PFSK-1 (cell line): ENCODE results near the gene GDI1.
A peak's percentile ranks its signal among the peaks of the same experiment; 100 is the strongest.

ENCODE experiments used
- FOXP2 ChIP-seq: optimal IDR thresholded peaks from 2 replicates; pipeline ENCODE3; 2011; ENCODE audit warnings: borderline replicate concordance, control low read depth, inconsistent platforms; ENCODE audit not compliant: insufficient read depth; ENCODE audit errors: extremely low read length, extremely low read depth
- POLR2AphosphoS5 ChIP-seq: IDR thresholded peaks from 2 replicates; pipeline ENCODE4 v1.6.1; 2012; ENCODE audit warnings: low read depth, mild to moderate bottlenecking, control low read depth, low read length, moderate library complexity
- REST ChIP-seq, 2 experiments: IDR thresholded peaks; 2 replicates each; pipeline versions ENCODE4 v1.6.1 to v1.8.0; 2011 to 2012; ENCODE audit warnings: low read depth in 2 of 2, low read length in 2 of 2, control low read depth in 1 of 2, inconsistent platforms in 1 of 2, mild to moderate bottlenecking in 1 of 2, moderate library complexity in 1 of 2; ENCODE audit not compliant: insufficient read depth in 1 of 2
- SIN3A ChIP-seq: IDR thresholded peaks from 2 replicates; pipeline ENCODE4 v1.6.1; 2012; ENCODE audit warnings: mild to moderate bottlenecking, low read length, moderate library complexity, borderline replicate concordance; ENCODE audit not compliant: insufficient read depth
- TAF1 ChIP-seq: IDR thresholded peaks from 2 replicates; pipeline ENCODE4 v1.6.1; 2012; ENCODE audit warnings: low read length, control low read depth, borderline replicate concordance; ENCODE audit not compliant: insufficient read depth

GDI1 gene

GRCh38 chrX:154434394-154435168 is 2.4 kb upstream of the GDI1 start:
- TF ChIP-seq FOXP2 (no peak), SIN3A (no peak), TAF1 (no peak), REST (IDR thresholded peaks at IDR 0.05; ENCODE audit: insufficient read depth in 1 of 2, low read depth in 2 of 2, low read length in 2 of 2) (no peak), POLR2AphosphoS5 (no peak)

GRCh38 chrX:154435171-154435733 is 1.7 kb upstream of the GDI1 start:
- no peak for TF ChIP-seq FOXP2
- TF ChIP-seq REST (IDR thresholded peaks at IDR 0.05; ENCODE audit: insufficient read depth in 1 of 2, low read depth in 2 of 2, low read length in 2 of 2), result no peak
- TF ChIP-seq SIN3A, result no peak
- TF ChIP-seq TAF1, result no peak
- no peak for TF ChIP-seq POLR2AphosphoS5

GRCh38 chrX:154436374-154436982 is 476 bp upstream of the GDI1 start:
- TF ChIP-seq SIN3A, result no peak
- TF ChIP-seq REST (IDR thresholded peaks at IDR 0.05; ENCODE audit: insufficient read depth in 1 of 2, low read depth in 2 of 2, low read length in 2 of 2), result no peak
- no peak for TF ChIP-seq TAF1
- TF ChIP-seq POLR2AphosphoS5, result 0 out of 2 replicates have a peak, but pooled peaks have one; percentile 1

- no peak for TF ChIP-seq FOXP2
- TF ChIP-seq SIN3A, result no peak
- no peak for TF ChIP-seq POLR2AphosphoS5
- no peak for TF ChIP-seq REST (IDR thresholded peaks at IDR 0.05; ENCODE audit: insufficient read depth in 1 of 2, low read depth in 2 of 2, low read length in 2 of 2)
- no peak for TF ChIP-seq TAF1
Measured at GRCh38 chrX:154437971-154438893, 1.3 kb downstream of the GDI1 start.
